Osteocyte (in vitro differentiated cells): Measurements from ENCODE around the gene ZPR1. TPM values are rescaled to one million over a fixed set of nuclear protein-coding genes. Genes with fewer than 3 reads are reported as not detected.

Experiments
- DNase-seq: peaks from one replicate; pipeline ENCODE4 v3.0.0; 2021; ENCODE audit warnings: mixed read lengths; ENCODE audit not compliant: unreplicated experiment; ENCODE audit errors: extremely low spot score
- H3K27ac Mint-ChIP-seq: one replicate; pipeline ENCODE4 v1.8.0; 2021; ENCODE audit warnings: mild to moderate bottlenecking, mixed read lengths; ENCODE audit not compliant: unreplicated experiment
- H3K27me3 Mint-ChIP-seq: one replicate; pipeline ENCODE4 v1.8.0; 2021; ENCODE audit warnings: mixed read lengths; ENCODE audit not compliant: unreplicated experiment
- H3K36me3 Mint-ChIP-seq: one replicate; pipeline ENCODE4 v1.8.0; 2021; ENCODE audit warnings: mixed read lengths; ENCODE audit not compliant: unreplicated experiment
- H3K4me1 Mint-ChIP-seq: one replicate; pipeline ENCODE4 v1.8.0; 2021; ENCODE audit warnings: mixed read lengths; ENCODE audit not compliant: unreplicated experiment
- H3K4me3 Mint-ChIP-seq: one replicate; pipeline ENCODE4 v1.8.0; 2021; ENCODE audit warnings: mild to moderate bottlenecking, moderate library complexity, mixed read lengths; ENCODE audit not compliant: unreplicated experiment
- H3K9me3 Mint-ChIP-seq: one replicate; pipeline ENCODE4 v1.8.0; 2021; ENCODE audit warnings: mixed read lengths; ENCODE audit not compliant: unreplicated experiment
- CTCF ChIP-seq: fragments of 200-600 bp; sonication (generic); IDR thresholded peaks from 2 replicates; pipeline ENCODE4 v1.5.0; 2021; ENCODE audit warnings: antibody characterized with exemption, mild to moderate bottlenecking, moderate library complexity
- total RNA-seq: library from RNA; stranded (reverse); gene quantifications from 2 replicates; pipeline ENCODE4 v1.2.1, GENCODE V29; 2021

ZPR1 gene
- total RNA-seq, 1 donor from 2014 or later = 35.1 TPM

GRCh38 chr11:116727990-116728389 is 59.8 kb downstream of the ZPR1 start:
- H3K4me1 Mint-ChIP-seq = peaks cover 36% of the 10 kb centered on the region
- H3K4me3 Mint-ChIP-seq = no peak overlapping the region
- H3K36me3 Mint-ChIP-seq = no peaks in the 10 kb centered on the region
- TF ChIP-seq CTCF = no peak
- H3K9me3 Mint-ChIP-seq = no peaks in the 10 kb centered on the region
- no peak overlapping the region for H3K27ac Mint-ChIP-seq
- peaks cover 6% of the 10 kb centered on the region for H3K27me3 Mint-ChIP-seq
- no peak for DNase-seq

- no peak overlapping the region for H3K4me3 Mint-ChIP-seq
- peak overlapping the region; percentile 54 for H3K27ac Mint-ChIP-seq
- peaks cover 9% of the 10 kb centered on the region for H3K27me3 Mint-ChIP-seq
- peaks cover 23% of the 10 kb centered on the region for H3K4me1 Mint-ChIP-seq
- no peaks in the 10 kb centered on the region for H3K36me3 Mint-ChIP-seq
- no peaks in the 10 kb centered on the region for H3K9me3 Mint-ChIP-seq
- no peak for TF ChIP-seq CTCF
- DNase-seq = no peak
Observed at GRCh38 chr11:116725434-116726221, 62.2 kb downstream of the ZPR1 start.

GRCh38 chr11:116724813-116725212 is 63.0 kb downstream of the ZPR1 start:
- H3K27ac Mint-ChIP-seq = no peak overlapping the region
- no peak for TF ChIP-seq CTCF

More at GRCh38 chr11:116724813-116725212, 63.0 kb downstream of the ZPR1 start:
- no peak overlapping the region for H3K4me3 Mint-ChIP-seq
- H3K27me3 Mint-ChIP-seq = peaks cover 9% of the 10 kb centered on the region
- peaks cover 23% of the 10 kb centered on the region for H3K4me1 Mint-ChIP-seq
- no peaks in the 10 kb centered on the region for H3K9me3 Mint-ChIP-seq
- H3K36me3 Mint-ChIP-seq = no peaks in the 10 kb centered on the region
- DNase-seq = no peak

Other genes with a start within 250 kb of the ZPR1 start
- 13.1 and 15.2 TPM in 2 replicates for gene BUD13, start 15.0 kb downstream of the ZPR1 start, total RNA-seq
- not detected in 2 replicates for gene APOA5, start 3.9 kb upstream of the ZPR1 start, total RNA-seq
- not detected in 2 replicates for gene APOA4, start 35.3 kb upstream of the ZPR1 start, total RNA-seq
- not detected in 2 replicates for gene APOC3, start 41.9 kb upstream of the ZPR1 start, total RNA-seq
- gene APOA1, start 49.6 kb upstream of the ZPR1 start, total RNA-seq = not detected in 2 replicates